DMS53 (cell line): ENCODE results near the gene ALDH1B1.
"Not testable (repeated sequence)": the region's sequence is repeated elsewhere in the genome, so short reads cannot be mapped to it uniquely, and the experiment has no call there.

Source experiments
- DNase-seq: peaks from one replicate; lab custom pipeline; 2025; lab: John Stamatoyannopoulos, UW

The ALDH1B1 gene

GRCh38 chr9:38361473-38361850 lies 31.0 kb upstream of the ALDH1B1 start:
- DNase-seq = no peak

DNA sequence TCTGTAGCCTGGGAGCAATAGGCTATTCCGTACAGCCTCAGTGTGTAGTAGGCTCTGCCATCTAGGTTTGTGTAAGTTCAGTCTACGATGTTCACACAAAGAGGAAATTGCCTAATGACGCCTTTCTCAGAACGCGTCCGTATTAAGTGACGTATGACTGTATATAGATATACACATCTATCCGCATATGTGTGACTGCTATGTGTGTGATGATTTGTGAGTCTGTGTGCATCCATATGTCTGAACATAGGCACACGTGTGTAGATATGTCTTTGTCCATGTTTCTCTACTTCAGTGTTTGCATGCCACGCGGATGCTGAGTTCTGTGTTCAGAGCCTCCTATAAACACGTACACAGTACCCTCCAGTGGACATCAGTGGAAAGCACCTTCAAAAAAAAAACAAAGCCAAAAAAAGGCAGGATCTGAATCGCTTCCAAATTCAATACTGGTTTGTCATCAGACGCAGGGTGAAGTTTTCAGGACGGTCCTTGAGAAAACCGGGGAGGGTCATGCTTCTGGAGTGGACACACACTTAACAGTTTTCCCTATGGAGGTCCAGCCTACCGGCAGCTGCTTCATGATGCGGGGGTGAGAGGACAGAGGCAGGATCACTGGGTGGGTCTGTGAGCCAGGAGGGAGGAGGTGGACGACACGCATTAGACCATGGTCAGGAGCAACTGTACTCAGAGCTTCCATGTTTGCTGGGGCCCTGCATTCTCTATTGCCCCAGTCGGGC lies 29.5 kb upstream of the ALDH1B1 start:
- peak; percentile 79 for DNase-seq

- DNase-seq = no peak
These were observed 28.9 kb upstream of the ALDH1B1 start for GRCh38 chr9:38363589-38363925.

DNA sequence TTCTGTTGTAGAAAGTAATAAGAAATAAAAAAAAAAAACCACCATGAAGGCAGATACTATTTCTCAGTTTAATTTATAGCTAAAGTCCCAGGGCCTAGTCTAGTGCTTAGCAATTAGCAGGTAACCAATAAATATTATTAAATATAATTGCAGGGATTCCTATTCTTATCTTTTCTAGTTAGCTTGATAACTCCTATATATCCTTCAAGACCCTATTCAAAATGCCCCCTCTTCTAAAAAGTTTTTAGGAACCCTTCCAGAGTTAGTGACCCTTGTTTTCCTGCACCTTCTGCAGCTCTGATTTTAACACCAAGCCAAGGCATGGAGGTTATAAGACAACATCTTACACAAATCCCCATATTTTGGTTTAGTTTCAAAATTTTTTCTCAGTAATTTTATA lies 24.6 kb upstream of the ALDH1B1 start:
- DNase-seq = no peak

GRCh38 chr9:38368731-38369130 lies 23.8 kb upstream of the ALDH1B1 start:
- peak; percentile 85 for DNase-seq

GRCh38 chr9:38370176-38370575 lies 22.3 kb upstream of the ALDH1B1 start:
- no peak for DNase-seq

GRCh38 chr9:38371495-38371894 lies 21.0 kb upstream of the ALDH1B1 start:
- peak; percentile 83 for DNase-seq

DNA sequence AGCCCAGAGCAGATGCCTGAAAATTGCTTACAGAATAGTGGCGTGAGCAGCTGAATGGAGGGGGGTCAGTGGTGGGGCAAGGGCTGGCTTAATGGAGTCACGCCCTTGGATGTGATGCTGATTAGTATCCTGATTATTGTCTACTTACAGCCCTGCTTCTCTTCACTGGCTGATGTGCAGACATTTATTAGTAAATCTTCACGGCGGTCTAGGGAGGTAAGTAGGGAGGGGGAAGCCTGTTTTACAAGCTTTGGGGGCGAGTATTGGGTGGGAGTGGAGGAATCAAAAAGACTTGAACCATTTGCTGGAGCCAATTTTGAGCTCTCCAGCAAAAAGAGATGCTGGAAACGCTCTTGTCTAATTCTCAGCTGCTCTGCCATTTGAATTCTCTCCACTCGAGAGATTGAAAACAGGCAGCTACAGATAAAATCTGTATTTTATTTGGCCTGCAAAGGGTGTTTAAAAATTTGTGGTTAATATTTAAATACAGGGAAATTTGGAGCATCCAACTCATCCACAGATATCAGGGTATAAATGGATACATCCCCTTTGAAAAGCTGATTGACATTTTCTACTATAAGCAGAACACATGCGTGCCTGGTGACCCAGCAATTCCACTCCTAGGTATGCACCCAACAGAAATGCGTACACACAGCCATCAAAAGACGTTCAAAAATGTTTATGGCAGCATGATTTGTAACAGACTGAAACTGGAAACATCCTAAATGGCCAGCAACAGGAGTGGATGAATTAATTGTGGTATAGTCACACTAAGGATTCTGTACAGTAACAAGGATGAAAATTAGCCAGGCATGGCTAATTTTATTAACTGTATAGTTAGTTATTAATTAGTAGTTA lies 19.5 kb upstream of the ALDH1B1 start:
- no peak for DNase-seq

DNA sequence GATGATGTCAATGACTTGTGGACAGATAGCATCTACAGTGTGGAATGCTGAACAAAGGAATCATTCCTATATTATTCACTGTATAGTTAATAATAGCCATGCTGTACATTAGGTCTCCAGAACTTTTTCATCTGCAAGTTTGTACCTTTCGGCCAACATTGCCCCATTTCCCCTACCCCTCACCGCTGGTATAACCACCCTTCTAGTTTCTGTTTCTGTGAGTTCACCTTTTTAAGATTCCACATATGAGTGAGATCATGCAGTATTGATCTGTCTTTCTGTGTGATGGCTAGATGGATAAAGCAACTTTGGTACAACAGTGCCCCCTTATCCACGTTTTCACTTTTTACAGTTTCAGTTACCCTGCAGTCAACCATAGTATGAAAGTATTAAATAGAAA lies 18.8 kb upstream of the ALDH1B1 start:
- DNase-seq = no peak

DNA sequence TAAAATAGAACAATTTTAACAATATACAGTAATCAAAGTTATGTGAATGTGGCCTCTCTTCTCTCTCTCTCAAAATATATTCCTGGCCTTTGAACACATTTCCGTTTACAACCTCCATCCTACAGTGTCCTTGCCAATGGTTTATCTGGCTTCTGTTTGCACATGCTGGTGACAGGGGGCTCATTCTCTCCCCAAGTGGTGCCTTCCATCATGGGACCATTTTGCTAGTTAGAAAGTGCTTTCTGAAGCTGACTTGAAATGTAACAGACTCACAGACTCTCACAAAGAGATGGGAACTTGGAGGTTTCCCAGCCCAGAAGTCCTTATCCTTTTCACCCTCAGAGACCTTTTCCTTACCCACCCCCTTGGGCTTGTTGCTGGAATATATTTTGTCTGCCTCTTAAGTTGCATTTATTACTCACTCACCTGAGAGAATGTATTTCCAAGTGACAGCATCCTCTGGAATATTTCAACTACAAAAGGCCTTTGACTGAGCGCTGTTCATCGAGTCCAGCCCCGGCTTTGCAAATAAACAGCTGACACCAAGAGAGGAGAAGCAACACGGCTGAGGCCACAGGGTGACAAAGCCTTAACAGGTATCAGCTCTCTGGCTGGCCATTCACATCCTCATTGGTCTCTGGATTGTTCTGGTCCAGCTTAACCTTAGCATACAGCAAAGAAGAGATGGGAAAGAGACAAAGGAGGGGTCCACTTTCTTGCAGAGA lies 17.5 kb upstream of the ALDH1B1 start:
- DNase-seq = no peak

GRCh38 chr9:38375572-38375963 lies 16.9 kb upstream of the ALDH1B1 start:
- DNase-seq = no peak

- no peak for DNase-seq
These were observed 16.4 kb upstream of the ALDH1B1 start for GRCh38 chr9:38376021-38376670.

- DNase-seq = not testable (repeated sequence)
These were observed 15.0 kb upstream of the ALDH1B1 start for GRCh38 chr9:38377336-38378083.

GRCh38 chr9:38380230-38380871 lies 12.2 kb upstream of the ALDH1B1 start:
- DNase-seq = peak; percentile 26

DNA sequence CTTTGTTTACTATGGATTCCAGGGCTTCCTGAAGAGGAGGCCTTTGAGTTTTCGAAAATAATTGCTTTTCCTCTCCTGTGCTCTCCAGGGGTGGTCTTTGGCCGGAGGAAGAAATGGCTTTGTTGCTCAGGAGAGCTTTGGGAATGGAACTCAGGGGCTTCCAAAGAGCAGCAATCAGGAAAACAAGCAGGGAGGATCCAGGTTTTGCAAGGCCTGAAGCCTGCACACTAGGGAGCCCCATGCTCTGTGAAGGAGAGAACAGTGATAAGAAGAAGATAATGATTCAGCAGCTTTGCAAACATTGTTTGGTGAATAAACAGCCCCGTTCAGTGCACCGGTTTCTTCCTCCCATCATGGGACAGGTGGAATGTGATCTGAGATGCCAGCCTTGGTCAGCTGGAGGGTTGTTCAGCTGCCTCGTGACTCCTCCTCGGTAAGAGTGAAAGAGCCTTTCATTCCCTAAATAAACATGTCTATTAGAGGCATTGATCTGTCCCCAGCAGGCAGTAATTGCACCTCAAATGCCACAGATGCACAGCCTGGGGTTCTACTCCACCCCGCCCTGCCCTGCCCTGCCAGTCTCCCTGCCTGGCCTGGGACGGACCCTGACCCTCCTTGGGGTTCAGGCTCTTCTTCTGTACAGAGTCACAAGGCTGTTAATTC lies 11.5 kb upstream of the ALDH1B1 start:
- DNase-seq = peak; percentile 74

- no peak for DNase-seq
These were observed 10.4 kb upstream of the ALDH1B1 start for GRCh38 chr9:38382141-38382540.

- DNase-seq = peak; percentile 22
These were observed 7.3 kb upstream of the ALDH1B1 start for GRCh38 chr9:38384990-38385848.

- DNase-seq = no peak
These were observed 6.6 kb upstream of the ALDH1B1 start for GRCh38 chr9:38385896-38386295.

DNA sequence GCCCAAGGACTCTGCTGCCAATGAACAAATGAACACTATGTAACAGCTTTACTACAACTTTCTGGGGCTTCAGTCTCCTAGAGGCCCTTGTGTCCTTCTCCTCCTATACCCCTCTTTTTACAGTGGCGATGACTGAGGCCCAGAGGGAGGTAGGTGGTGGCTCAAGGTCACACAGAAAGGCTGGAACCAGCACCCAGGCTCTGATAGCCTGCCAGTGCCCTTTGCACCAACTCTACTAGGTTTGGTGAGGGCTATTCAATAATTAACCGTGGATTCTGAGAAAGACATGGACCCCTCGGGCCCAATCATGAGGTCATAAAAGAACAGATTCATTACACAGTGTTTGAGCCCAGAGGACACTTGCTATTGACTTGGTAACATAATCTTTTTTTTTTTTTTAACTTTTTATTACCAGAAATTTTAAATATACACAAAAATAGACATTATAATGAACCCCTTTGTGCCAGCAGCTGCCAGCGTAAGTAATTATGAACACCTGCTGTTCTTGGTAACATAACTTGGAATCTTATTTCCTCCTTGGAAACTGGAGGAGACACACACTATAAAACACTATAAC lies 6.1 kb upstream of the ALDH1B1 start:
- no peak for DNase-seq
